OCI-LY7 (cell line): ENCODE results near the gene PAK1. TPM values are rescaled to one million over a fixed set of nuclear protein-coding genes. Genes with fewer than 3 reads are reported as not detected.

Source experiments
- BruUV-seq: library from RNA; stranded (reverse); fragments of 400-500 nt; replicated peaks from 2 replicates; lab custom pipeline; 2021; lab: Mats Ljungman, UMichigan
- CTCF ChIA-PET: fragments of 300-600 bp; sonication (Branson Sonifier 250); formaldehyde crosslinking; loops from one replicate; lab custom pipeline; 2022; ENCODE audit warnings: antibody characterized with exemption; ENCODE audit not compliant: unreplicated experiment; lab: Charles Lee
- POLR2A ChIA-PET: fragments of 300-600 bp; sonication (Branson Sonifier 250); formaldehyde crosslinking; loops from one replicate; lab custom pipeline; 2022; ENCODE audit warnings: antibody characterized with exemption; lab: Charles Lee
- DNase-seq: peaks from one replicate; pipeline ENCODE4 v3.0.0-alpha.2; 2015; ENCODE audit warnings: low spot score
- H2AFZ ChIP-seq: fragments of 200-600 bp; sonication (generic), shearing (Covaris generic); 2 replicates; pipeline ENCODE4 v1.6.1; 2014; ENCODE audit warnings: mild to moderate bottlenecking, antibody characterized with exemption, low read length, moderate library complexity
- H3K27ac ChIP-seq: fragments of 200-600 bp; sonication (generic); 2 replicates; pipeline ENCODE4 v1.5.1; 2014; ENCODE audit warnings: mixed run types, low read depth, mild to moderate bottlenecking, moderate library complexity, low read length, inconsistent platforms; ENCODE audit not compliant: poor library complexity, severe bottlenecking
- H3K36me3 ChIP-seq: fragments of 200-600 bp; sonication (generic); 2 replicates; pipeline ENCODE4 v1.6.1; 2014; ENCODE audit warnings: mild to moderate bottlenecking, antibody characterized with exemption, low read length, moderate library complexity, mixed read lengths; ENCODE audit not compliant: insufficient read depth
- H3K4me1 ChIP-seq: fragments of 200-600 bp; sonication (generic); 2 replicates; pipeline ENCODE4 v1.5.1; 2014; ENCODE audit warnings: mild to moderate bottlenecking, low read length; ENCODE audit not compliant: insufficient read depth, poor library complexity, severe bottlenecking
- H3K4me2 ChIP-seq: fragments of 200-600 bp; sonication (generic); 2 replicates; pipeline ENCODE4 v1.6.1; 2014; ENCODE audit warnings: mild to moderate bottlenecking, low read length
- H3K4me3 ChIP-seq: fragments of 200-600 bp; sonication (generic); 2 replicates; pipeline ENCODE4 v1.5.1; 2014; ENCODE audit warnings: mild to moderate bottlenecking, low read depth, low read length; ENCODE audit not compliant: poor library complexity, severe bottlenecking
- H3K79me2 ChIP-seq: fragments of 200-600 bp; sonication (generic); 2 replicates; pipeline ENCODE4 v1.6.1; 2016; ENCODE audit warnings: low read depth, mild to moderate bottlenecking, low read length, moderate library complexity, mixed read lengths; ENCODE audit not compliant: insufficient read depth
- H3K9me2 ChIP-seq: fragments of 200-600 bp; sonication (generic); 2 replicates; pipeline ENCODE4 v1.6.1; 2016; ENCODE audit warnings: mild to moderate bottlenecking, low read length, mixed read lengths; ENCODE audit not compliant: insufficient read depth
- H3K9me3 ChIP-seq: fragments of 200-600 bp; sonication (generic); 2 replicates; pipeline ENCODE4 v1.6.1; 2014; ENCODE audit warnings: mild to moderate bottlenecking, mixed run types, low read length, mixed read lengths
- H4K20me1 ChIP-seq: fragments of 200-600 bp; sonication (generic); 2 replicates; pipeline ENCODE4 v1.6.1; 2014; ENCODE audit warnings: mild to moderate bottlenecking, antibody characterized with exemption, low read length, moderate library complexity, mixed read lengths; ENCODE audit not compliant: insufficient read depth
- CTCF ChIP-seq: fragments of 200-600 bp; sonication (generic); conservative IDR thresholded peaks from 2 replicates; pipeline ENCODE4 v1.5.1; 2014; ENCODE audit warnings: mild to moderate bottlenecking, antibody characterized with exemption, low read length, moderate library complexity, mixed read lengths
- EZH2phosphoT487 ChIP-seq: fragments of 200-600 bp; sonication (generic); IDR thresholded peaks from 2 replicates; pipeline ENCODE4 v1.6.1; 2018; ENCODE audit warnings: low read depth, borderline replicate concordance, mild to moderate bottlenecking, mixed run types, antibody characterized with exemption, low read length, moderate library complexity, mixed read lengths
- intact Hi-C: fragments of 100-400 bp; cut with micrococcal nuclease; formaldehyde crosslinking; loops from one replicate; pipeline ENCODE4 v1.10.0; 2022; ENCODE audit not compliant: unreplicated experiment
- total RNA-seq, 2 experiments: library from RNA; depleted of rRNA in 1 of 2; stranded (reverse); fragments of >200 nt in 1 of 2; shearing (Covaris generic) in 1 of 2; gene quantifications; 2 replicates each; pipeline ENCODE4 v1.2.3, GENCODE V29; 2014 to 2022

The PAK1 gene
- total RNA-seq, 2 experiments from 2014 or later: 1.0 to 3.4 TPM

GRCh38 chr11:77379934-77380333 is 94.0 kb downstream of the PAK1 start:
- H3K36me3 ChIP-seq: no peaks in the 10 kb centered on the region
- H3K4me1 ChIP-seq: no peaks in the 10 kb centered on the region
- H4K20me1 ChIP-seq: no peaks in the 10 kb centered on the region
- no TSS peak for BruUV-seq
- H3K9me2 ChIP-seq: no peaks in the 10 kb centered on the region
- no peak overlapping the region for H3K4me3 ChIP-seq
- H3K9me3 ChIP-seq: no peaks in the 10 kb centered on the region
- POLR2A ChIA-PET: interaction anchor here (0.7 kb wide), 1 partner anchor 89 kb away, joined by 3 read pairs; no protein-coding TSS in a partner anchor
- no peak overlapping the region for H3K27ac ChIP-seq
- no peak overlapping the region for H3K4me2 ChIP-seq
- intact Hi-C loops: no loop called here
- CTCF ChIA-PET: no interaction called here
- no peak for DNase-seq
- H2AFZ ChIP-seq: no peak overlapping the region
- no peaks in the 10 kb centered on the region for H3K79me2 ChIP-seq
- TF ChIP-seq CTCF (no peak), EZH2phosphoT487 (no peak)

- Histone ChIP-seq H3K27ac (no peak overlapping the region), H3K4me1 (no peaks in the 10 kb centered on the region), H2AFZ (no peak overlapping the region), H3K4me3 (no peak overlapping the region), H3K9me2 (no peaks in the 10 kb centered on the region), H3K36me3 (no peaks in the 10 kb centered on the region), H3K79me2 (no peaks in the 10 kb centered on the region), H3K4me2 (no peak overlapping the region), H3K9me3 (no peaks in the 10 kb centered on the region), H4K20me1 (no peaks in the 10 kb centered on the region)
- CTCF ChIA-PET: no interaction called here
- no TSS peak for BruUV-seq
- intact Hi-C loops: no loop called here
- TF ChIP-seq CTCF (no peak), EZH2phosphoT487 (no peak)
- DNase-seq: no peak
- POLR2A ChIA-PET: interaction anchor here (0.5 to 0.7 kb wide), 2 partner anchors 31 to 88 kb away, joined by 3 to 4 read pairs; no protein-coding TSS in a partner anchor
These were observed 94.6 kb downstream of the PAK1 start for GRCh38 chr11:77379253-77379652.

DNA sequence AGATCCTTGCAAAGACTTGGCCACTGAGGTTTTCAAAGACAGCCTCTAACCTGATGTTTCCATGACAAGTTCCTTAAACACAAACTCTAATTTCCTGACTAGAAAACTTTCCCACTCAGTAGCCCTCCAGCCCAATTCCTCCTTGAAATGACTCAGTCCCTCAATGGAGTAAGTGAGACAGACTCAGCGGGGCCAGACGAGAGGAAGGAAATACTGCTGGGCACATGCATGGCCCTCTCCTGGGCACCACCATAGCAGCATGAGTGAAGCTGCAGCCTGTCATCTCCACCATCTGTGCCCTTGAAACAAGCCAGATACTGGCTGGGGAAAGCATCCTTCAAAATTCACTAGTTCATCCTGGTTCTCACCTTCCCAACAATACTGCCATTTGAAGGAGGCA is 96.2 kb downstream of the PAK1 start:
- Histone ChIP-seq H3K9me2 (no peaks in the 10 kb centered on the region), H3K27ac (no peak overlapping the region), H3K79me2 (no peaks in the 10 kb centered on the region), H3K4me3 (no peak overlapping the region), H3K9me3 (no peaks in the 10 kb centered on the region), H3K36me3 (no peaks in the 10 kb centered on the region), H4K20me1 (no peaks in the 10 kb centered on the region), H3K4me2 (no peak overlapping the region), H3K4me1 (no peaks in the 10 kb centered on the region), H2AFZ (no peak overlapping the region)
- TF ChIP-seq CTCF (no peak), EZH2phosphoT487 (no peak)
- ChIA-PET POLR2A (no interaction called here), CTCF (no interaction called here)
- DNase-seq: no peak
- intact Hi-C loops: no loop called here
- BruUV-seq: no TSS peak
